HT-29 (cell line): Measurements from ENCODE around the gene ABHD16B. TPM values are rescaled to one million over a fixed set of nuclear protein-coding genes. Genes with fewer than 3 reads are reported as not detected.

Experiments
- DNase-seq: peaks from one replicate; pipeline ENCODE4 v3.0.0-alpha.2; 2015; ENCODE audit warnings: low spot score
- small RNA-seq: library from RNA; depleted of rRNA; stranded (forward); fragments of <200 nt; gene quantifications from one replicate; pipeline ENCODE3, GENCODE V24; 2014
- total RNA-seq: library from RNA; depleted of rRNA; stranded (reverse); fragments of >200 nt; shearing (Covaris generic); gene quantifications from 2 replicates; pipeline ENCODE4 v1.2.3, GENCODE V29; 2014; rRNA removed

ABHD16B gene
- total RNA-seq, 1 experiment from 2014 or later: not detected

GRCh38 chr20:63894358-63895201, 33.3 kb downstream of the ABHD16B start, which contains the start of gene DNAJC5:
TSS of gene DNAJC5 (plus strand) at chr20:63895126. CDS start at chr20:63928346, 33,220 bp downstream.
- DNase-seq: peak; percentile 100

DNA sequence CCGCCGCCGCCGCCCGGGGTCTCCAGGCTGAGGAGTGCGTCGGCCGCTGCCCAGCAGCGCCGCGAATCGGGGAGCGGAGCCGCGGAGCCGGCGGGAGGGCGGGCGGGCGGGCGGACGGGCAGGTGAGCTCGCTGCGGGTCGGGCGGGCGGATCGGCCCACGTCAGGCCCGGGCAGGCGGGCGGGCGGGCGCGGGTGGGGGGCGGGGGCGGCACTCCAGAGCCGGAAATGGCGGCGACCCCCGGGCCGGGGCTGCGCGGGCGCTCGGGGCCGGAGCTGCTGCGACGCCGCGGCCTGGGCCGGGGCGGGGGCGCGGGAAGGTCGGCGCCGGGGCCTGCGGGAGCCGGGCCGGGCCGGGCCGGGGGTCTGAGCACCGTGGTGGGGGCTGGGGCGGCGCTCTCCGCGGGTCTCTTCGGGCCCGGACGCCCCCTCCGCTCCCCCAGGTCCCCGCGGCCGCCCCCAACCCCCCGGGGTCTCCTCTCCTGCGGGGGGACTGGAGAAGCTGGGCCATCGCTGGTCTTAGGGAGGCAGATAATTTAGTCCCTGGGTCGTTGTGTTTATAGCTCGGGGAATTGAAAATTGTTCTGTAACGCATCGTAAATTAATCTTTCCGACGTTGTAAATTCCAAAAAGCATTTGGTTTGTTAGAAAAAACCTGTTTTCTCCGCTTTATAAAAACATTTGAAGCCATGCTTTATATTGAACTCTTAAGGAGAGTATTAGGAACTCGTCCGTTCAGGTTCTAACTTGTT, 34.1 kb downstream of the ABHD16B start:
- DNase-seq: no peak

DNA sequence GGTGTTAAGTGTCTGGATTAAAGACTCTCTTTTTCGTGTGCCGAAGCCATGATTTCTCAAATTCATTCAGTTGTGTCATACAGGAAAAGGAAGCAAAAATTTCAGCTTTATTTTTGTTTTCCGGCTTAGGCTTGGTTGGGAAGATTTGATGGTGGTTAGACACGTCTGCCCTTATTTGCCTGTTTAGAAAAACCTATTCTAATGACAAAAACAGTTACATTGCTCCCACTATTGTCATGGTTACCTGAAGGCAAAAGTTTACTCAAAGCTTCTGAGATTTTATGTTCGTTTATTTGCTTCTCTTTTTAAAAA, 34.6 kb downstream of the ABHD16B start:
- DNase-seq: peak; percentile 73

- peak; percentile 75 for DNase-seq
These were observed 35.2 kb downstream of the ABHD16B start for GRCh38 chr20:63896264-63897105.

- DNase-seq: no peak
These were observed 36.8 kb downstream of the ABHD16B start for GRCh38 chr20:63897978-63898561.

DNA sequence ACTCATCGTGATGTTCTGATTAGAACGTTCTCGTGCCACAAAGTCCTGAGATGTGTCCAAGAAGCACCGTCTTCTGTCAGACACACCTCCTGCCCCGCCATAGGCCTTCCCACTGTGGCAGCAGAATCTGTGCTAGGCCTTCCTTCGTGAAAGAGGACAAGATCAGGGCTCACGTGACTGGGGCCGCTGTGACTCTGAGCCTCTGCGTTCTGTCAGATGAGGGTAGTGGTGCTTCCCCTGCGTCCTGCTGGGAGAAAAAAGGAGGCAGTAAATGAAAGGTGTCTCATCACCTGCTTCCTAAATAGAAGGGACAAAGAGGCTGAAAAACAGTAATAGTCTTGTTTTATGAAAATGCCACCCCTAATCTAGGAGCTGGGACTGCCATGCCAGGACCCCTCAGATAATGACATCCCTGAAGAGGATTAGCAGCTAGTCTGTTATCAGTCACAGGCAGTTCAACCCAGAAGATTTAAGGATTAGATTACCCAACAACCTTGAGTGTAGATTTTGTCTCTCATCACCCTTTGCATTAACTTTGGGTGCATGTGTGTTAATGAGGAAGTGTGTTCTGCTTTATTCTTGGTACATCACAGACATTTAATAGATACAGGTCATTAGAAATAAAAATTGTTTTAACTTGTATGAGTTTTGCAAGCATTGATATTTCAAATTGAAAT, 37.7 kb downstream of the ABHD16B start:
- DNase-seq: no peak

- no peak for DNase-seq
These were observed 39.1 kb downstream of the ABHD16B start for GRCh38 chr20:63900413-63900812.

DNA sequence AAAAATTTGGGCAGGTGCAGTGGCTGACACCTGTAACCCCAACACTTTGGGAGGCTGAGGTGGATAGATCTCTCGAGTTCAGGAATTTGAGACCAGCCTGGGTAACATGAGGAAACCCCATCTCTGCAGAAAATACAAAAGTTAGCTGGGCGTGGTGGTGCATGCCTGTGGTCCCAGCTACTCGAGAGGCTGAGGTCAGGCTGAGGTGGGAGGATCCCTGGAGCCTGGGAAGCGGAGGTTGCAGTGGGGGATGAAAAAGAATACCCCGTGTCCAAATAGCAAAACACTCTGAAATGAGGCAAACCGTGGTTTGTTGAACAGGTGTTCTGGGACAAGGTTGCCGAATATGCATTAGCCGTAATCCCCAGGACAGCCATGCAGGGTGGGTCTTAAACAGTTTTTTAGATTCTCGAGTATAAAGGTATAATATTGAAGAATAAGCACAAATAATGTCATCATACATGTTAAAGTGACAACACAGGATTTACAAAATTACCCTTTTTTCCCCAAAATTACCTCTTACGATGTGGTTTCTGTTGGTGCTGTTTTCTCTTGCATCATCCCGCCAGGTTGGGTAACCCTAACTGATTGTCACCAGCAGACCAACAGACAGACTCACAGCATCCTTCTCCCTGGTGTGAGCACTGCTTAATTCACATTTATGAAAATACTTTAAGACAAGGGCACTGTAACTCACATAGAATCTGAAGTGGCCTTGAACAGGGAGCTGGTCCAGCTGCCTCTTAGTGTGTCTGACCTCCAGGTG, 42.7 kb downstream of the ABHD16B start:
- DNase-seq: no peak

GRCh38 chr20:63908008-63908682, 46.8 kb downstream of the ABHD16B start:
- DNase-seq: peak; percentile 82

DNA sequence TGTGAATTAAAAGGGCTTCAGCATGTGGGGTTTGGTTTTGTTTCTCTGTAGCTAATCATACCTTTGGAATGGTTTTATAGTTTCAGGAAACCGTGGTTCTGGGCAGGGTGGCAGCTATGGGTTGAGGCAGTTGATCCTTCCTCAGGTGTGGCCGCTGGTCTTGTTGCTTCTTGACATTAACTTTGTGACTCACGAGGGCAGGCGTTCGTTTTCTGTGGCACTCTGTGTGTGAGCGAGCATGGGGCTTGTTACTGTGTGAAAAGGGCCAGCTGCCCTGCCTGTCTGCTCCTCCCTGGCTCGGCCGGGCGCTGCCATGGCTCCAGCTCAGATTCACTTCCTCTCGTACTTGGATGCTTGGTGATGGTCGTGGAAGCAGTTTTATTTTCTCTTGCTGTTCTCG, 49.9 kb downstream of the ABHD16B start:
- DNase-seq: peak; percentile 94

Small RNA genes lying within 50 kb of the gene (small RNA-seq; reads per million reads assigned to genes)
- 0.93 reads per million, percentile 30 among the genes with 10 or more reads in this experiment for gene RNU1-134P

Other genes starting within 250 kb of the ABHD16B start
- 42.5 and 43.6 TPM in 2 replicates for gene GMEB2, start 234.4 kb upstream of the ABHD16B start, total RNA-seq
- 4.7 and 7.0 TPM in 2 replicates for gene STMN3, start 208.1 kb upstream of the ABHD16B start, total RNA-seq
- 43.0 and 55.1 TPM in 2 replicates for gene RTEL1, start 203.2 kb upstream of the ABHD16B start, total RNA-seq
- 4.1 and 4.9 TPM in 2 replicates for gene TNFRSF6B, start 164.8 kb upstream of the ABHD16B start, total RNA-seq
- 82.0 and 86.1 TPM in 2 replicates for gene ARFRP1, start 153.5 kb upstream of the ABHD16B start, total RNA-seq
- 52.1 and 68.6 TPM in 2 replicates for gene ZGPAT, start 153.5 kb upstream of the ABHD16B start, total RNA-seq
- gene LIME1, start 124.8 kb upstream of the ABHD16B start, total RNA-seq: 267 and 295 TPM in 2 replicates
- gene SLC2A4RG, start 121.7 kb upstream of the ABHD16B start, total RNA-seq: 200 and 229 TPM in 2 replicates
- gene ZBTB46, start 30.2 kb upstream of the ABHD16B start, total RNA-seq: 3.3 and 5.3 TPM in 2 replicates
- gene TPD52L2, start 3.8 kb downstream of the ABHD16B start, total RNA-seq: 151 and 156 TPM in 2 replicates
- gene DNAJC5, start 33.6 kb downstream of the ABHD16B start, total RNA-seq: 106 and 109 TPM in 2 replicates
- gene UCKL1, start 94.9 kb downstream of the ABHD16B start, total RNA-seq: 63.2 and 68.4 TPM in 2 replicates
- gene ZNF512B, start 108.4 kb downstream of the ABHD16B start, total RNA-seq: 0.34 and 0.38 TPM in 2 replicates
- 47.2 and 51.9 TPM in 2 replicates for gene SAMD10, start 118.1 kb downstream of the ABHD16B start, total RNA-seq
- 102 and 110 TPM in 2 replicates for gene PRPF6, start 119.6 kb downstream of the ABHD16B start, total RNA-seq
- 0.69 and 1.5 TPM in 2 replicates for gene C20orf204, start 174.7 kb downstream of the ABHD16B start, total RNA-seq
- not detected in 2 replicates for gene SOX18, start 188.1 kb downstream of the ABHD16B start, total RNA-seq
- 1.2 TPM in 1 of 2 replicates, not detected in the other for gene TCEA2, start 201.7 kb downstream of the ABHD16B start, total RNA-seq
- gene RGS19, start 218.0 kb downstream of the ABHD16B start, total RNA-seq: 89.2 and 99.8 TPM in 2 replicates
- 1.2 and 1.5 TPM in 2 replicates for gene OPRL1, start 218.6 kb downstream of the ABHD16B start, total RNA-seq
- not detected in 2 replicates for gene LKAAEAR1, start 222.9 kb downstream of the ABHD16B start, total RNA-seq
- gene NPBWR2, start 246.1 kb downstream of the ABHD16B start, total RNA-seq: not detected in 2 replicates